Heart left ventricle (tissue), 16 donors: ENCODE results near the gene SFXN4. TPM values are rescaled to one million over a fixed set of nuclear protein-coding genes. Genes with fewer than 3 reads are reported as not detected.

Source experiments
- ATAC-seq, 4 donors: fragments of 200-7000 bp; cut with Tn5 transposase; one replicate each; pipeline ENCODE4 v1.9.1; 2020 to 2022; ENCODE audit warnings: moderate library complexity in 4 of 4, mild to moderate bottlenecking in 3 of 4, moderate number of reproducible peaks in 1 of 4
- DNase-seq, 5 donors: peaks; one replicate each; pipeline ENCODE4 v3.0.0-alpha.2; 2020
- H3K27ac ChIP-seq, 12 donors: fragments of 200-600 bp; sonication (generic) in 4 of 12; one replicate each; pipeline versions ENCODE4 v1.5.0 to v1.8.0; 2016 to 2022; ENCODE audit warnings: mild to moderate bottlenecking in 2 of 12
- H3K27me3 ChIP-seq, 9 donors: fragments of 200-600 bp; sonication (generic) in 2 of 9; one replicate each; pipeline versions ENCODE4 v1.5.1 to v1.8.0; 2016 to 2022; ENCODE audit warnings: mild to moderate bottlenecking in 3 of 9
- H3K36me3 ChIP-seq, 9 donors: fragments of 200-600 bp; sonication (generic) in 2 of 9; one replicate each; pipeline versions ENCODE4 v1.5.0 to v1.8.0; 2018 to 2022; ENCODE audit warnings: mild to moderate bottlenecking in 2 of 9
- H3K4me1 ChIP-seq, 12 donors: fragments of 200-600 bp; sonication (generic) in 4 of 12; one replicate each; pipeline versions ENCODE4 v1.5.0 to v1.8.0; 2016 to 2022; ENCODE audit warnings: mild to moderate bottlenecking in 3 of 12
- H3K4me3 ChIP-seq, 12 donors: fragments of 200-600 bp; sonication (generic) in 4 of 12; one replicate each; pipeline versions ENCODE4 v1.5.0 to v1.8.0; 2017 to 2022; ENCODE audit warnings: mild to moderate bottlenecking in 9 of 12, moderate library complexity in 4 of 12
- H3K9me3 ChIP-seq, 12 donors: fragments of 200-600 bp; sonication (generic) in 4 of 12; one replicate each; pipeline versions ENCODE4 v1.5.0 to v1.8.0; 2016 to 2022; ENCODE audit warnings: mild to moderate bottlenecking in 1 of 12
- POLR2A ChIP-seq, 2 donors: fragments of 450-650 bp; IDR thresholded peaks; one replicate each; pipeline ENCODE4 v1.6.1; 2017; ENCODE audit warnings: antibody characterized with exemption in 2 of 2, mild to moderate bottlenecking in 2 of 2, moderate library complexity in 2 of 2
- WGBS, 4 donors: extraction: QIAGEN DNeasy Blood & Tissue Kit in 2 of 4; methylation state at CpG; one replicate each; pipeline versions ENCODE4 v1.1.5 to v1.1.7; 2013 to 2018; 5-methylcytosine and 5-hydroxymethylcytosine counted together
- intact Hi-C, 10 donors: fragments of 100-400 bp; cut with DNase I; formaldehyde crosslinking; loops; one replicate each; pipeline versions ENCODE4 v1.11.1 to v1.14.2; 2022
- polyA plus RNA-seq, 2 donors: library from polyadenylated mRNA; stranded (reverse); fragments of 200-250 nt; gene quantifications; one replicate each; pipeline ENCODE4 v1.2.3, GENCODE V29; 2013
- total RNA-seq, 9 donors: library from RNA; depleted of rRNA in 2 of 9; stranded (reverse); fragments of >200 nt in 2 of 9; fragmentation: NEBNext Ultra II Directional in 3 of 9; extraction: Animal tissue kit (Norgen Biotek cat#: 25700) in 3 of 9; gene quantifications; one replicate each; pipeline versions ENCODE4 v1.1.0 to v1.2.4, GENCODE V29; 2016 to 2023
- TF ChIP-seq, protein P1 (sequence below), 12 donors: fragments of 200-600 bp; sonication (generic) in 4 of 12; IDR thresholded peaks; one replicate each; pipeline versions ENCODE4 v1.5.0 to v1.8.0; 2018 to 2022; ENCODE audit warnings: antibody characterized with exemption in 12 of 12, mild to moderate bottlenecking in 5 of 12
- donor health status: ischemic (EF 13 %, LVEDD 7.1; RV severe dilation, severe dysfunction).
- donor health status: healthy with polysubstance abuse.
- donor health status: DM: no; HTN: yes; CAD: no.
- donor health status: DM: no; HTN: no; CAD: no.
- donor health status: ischemic (EF 25% LVEDD 6.9; RV normal size, moderate dysfunction).
- donor health status: ischemic (EF 25% LVEDD 5.7; RV mildly dilated, moderate dysfunction).
- donor health status: healthy.
- donor health status: DM: yes; HTN: yes; CAD: no.
- donor health status: ischemic (EF 35%, LVEDD 5.7; RV mildly dilated, moderate dysfunction).
- donor health status: nonischemic (EF 11% LVEDD 7.7; RV severe dilation, severe dysfunction).
- donor health status: DM: yes; HTN: yes; CAD: no.
- donor health status: PGD.
- donor health status: ischemic (EF 29% LVEDD 5.4; RV normal size, mild dysfunction).
- donor health status: nonischemic (EF 23%, LVEDD 6.1; RV moderate dilation, normal function).

Gene SFXN4
- total and polyA plus RNA-seq, 11 donors = 33.2 to 68.5 (median 42.8) TPM

DNA sequence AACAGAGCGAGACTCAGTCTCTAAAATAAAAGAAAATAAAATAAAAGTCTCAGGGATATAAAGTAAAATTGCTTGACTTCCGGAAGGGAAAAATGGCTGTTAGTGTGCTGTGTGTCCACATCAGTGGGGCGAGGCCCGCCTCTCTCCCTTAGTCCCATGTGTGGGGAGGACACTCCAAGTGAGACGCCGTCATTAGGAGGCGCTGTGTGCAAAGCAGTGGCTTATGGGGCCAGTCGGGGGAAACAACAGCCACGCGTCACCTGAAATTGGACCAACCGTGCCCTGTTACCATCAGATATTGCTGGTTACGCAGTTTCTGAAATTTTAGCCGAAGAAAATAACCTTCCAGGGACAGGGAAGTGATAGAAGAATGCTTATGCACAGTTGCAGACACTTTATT is 15.8 kb downstream of the SFXN4 start:
- intact Hi-C loops = no loop called here
- H3K27me3 ChIP-seq = no peaks in the 10 kb centered on the region
- no peaks in the 10 kb centered on the region for H3K9me3 ChIP-seq
- 86 to 89% (median 87%) methylated on average over 13 of the region's 13 CpGs for WGBS, 4 donors
- DNase-seq (no peak), ATAC-seq (no peak)
- H3K4me1 ChIP-seq = peaks cover 0 to 8% (median 0%) of the 10 kb centered on the region in 12 donors
- H3K4me3 ChIP-seq = no peak overlapping the region
- H3K36me3 ChIP-seq = peaks cover 0 to 100% (median 86%) of the 10 kb centered on the region in 9 donors
- no peak overlapping the region for H3K27ac ChIP-seq
- TF ChIP-seq POLR2A (IDR thresholded peaks at IDR 0.05) = no peak
- TF ChIP-seq, protein P1, sequence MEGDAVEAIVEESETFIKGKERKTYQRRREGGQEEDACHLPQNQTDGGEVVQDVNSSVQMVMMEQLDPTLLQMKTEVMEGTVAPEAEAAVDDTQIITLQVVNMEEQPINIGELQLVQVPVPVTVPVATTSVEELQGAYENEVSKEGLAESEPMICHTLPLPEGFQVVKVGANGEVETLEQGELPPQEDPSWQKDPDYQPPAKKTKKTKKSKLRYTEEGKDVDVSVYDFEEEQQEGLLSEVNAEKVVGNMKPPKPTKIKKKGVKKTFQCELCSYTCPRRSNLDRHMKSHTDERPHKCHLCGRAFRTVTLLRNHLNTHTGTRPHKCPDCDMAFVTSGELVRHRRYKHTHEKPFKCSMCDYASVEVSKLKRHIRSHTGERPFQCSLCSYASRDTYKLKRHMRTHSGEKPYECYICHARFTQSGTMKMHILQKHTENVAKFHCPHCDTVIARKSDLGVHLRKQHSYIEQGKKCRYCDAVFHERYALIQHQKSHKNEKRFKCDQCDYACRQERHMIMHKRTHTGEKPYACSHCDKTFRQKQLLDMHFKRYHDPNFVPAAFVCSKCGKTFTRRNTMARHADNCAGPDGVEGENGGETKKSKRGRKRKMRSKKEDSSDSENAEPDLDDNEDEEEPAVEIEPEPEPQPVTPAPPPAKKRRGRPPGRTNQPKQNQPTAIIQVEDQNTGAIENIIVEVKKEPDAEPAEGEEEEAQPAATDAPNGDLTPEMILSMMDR (IDR thresholded peaks at IDR 0.05) = no peak

GRCh38 chr10:119149157-119149556 is 16.4 kb downstream of the SFXN4 start:
- no peak for ATAC-seq
- Histone ChIP-seq H3K36me3 (peaks cover 0 to 100% (median 81%) of the 10 kb centered on the region in 9 donors), H3K27ac (no peak overlapping the region), H3K9me3 (no peaks in the 10 kb centered on the region), H3K4me1 (peaks cover 0 to 11% (median 0%) of the 10 kb centered on the region in 12 donors), H3K27me3 (no peaks in the 10 kb centered on the region), H3K4me3 (no peak overlapping the region)
- TF ChIP-seq, protein P1 (IDR thresholded peaks at IDR 0.05) = no peak
- TF ChIP-seq POLR2A (IDR thresholded peaks at IDR 0.05) = no peak
- WGBS, 4 donors = 93 to 97% (median 94%) methylated on average over 8 of the region's 8 CpGs
- intact Hi-C loops = no loop called here
- DNase-seq = no peak

GRCh38 chr10:119143657-119144056 is 21.9 kb downstream of the SFXN4 start:
- 79 to 92% (median 83%) methylated on average over 9 to 10 of the region's 10 CpGs for WGBS, 4 donors
- no peak overlapping the region for H3K4me3 ChIP-seq
- no peaks in the 10 kb centered on the region for H3K9me3 ChIP-seq
- no peak overlapping the region for H3K27ac ChIP-seq
- ATAC-seq (no peak), DNase-seq (no peak)
- no peaks in the 10 kb centered on the region for H3K27me3 ChIP-seq
- H3K36me3 ChIP-seq = peaks cover 0 to 81% (median 49%) of the 10 kb centered on the region in 9 donors
- TF ChIP-seq, protein P1 (IDR thresholded peaks at IDR 0.05) = no peak
- TF ChIP-seq POLR2A (IDR thresholded peaks at IDR 0.05) = no peak
- intact Hi-C loops = no loop called here
- peaks cover 0 to 11% (median 0%) of the 10 kb centered on the region in 12 donors for H3K4me1 ChIP-seq

GRCh38 chr10:119140603-119141245 is 24.8 kb downstream of the SFXN4 start:
- TF ChIP-seq, protein P1 (IDR thresholded peaks at IDR 0.05) = no peak
- TF ChIP-seq POLR2A (IDR thresholded peaks at IDR 0.05) = no peak
- Histone ChIP-seq H3K27ac (no peak overlapping the region), H3K27me3 (no peaks in the 10 kb centered on the region), H3K4me1 (peaks cover 0 to 14% (median 0%) of the 10 kb centered on the region in 12 donors), H3K4me3 (no peak overlapping the region), H3K36me3 (peaks cover 0 to 55% (median 29%) of the 10 kb centered on the region in 9 donors), H3K9me3 (no peaks in the 10 kb centered on the region)
- DNase-seq = no peak
- intact Hi-C loops = no loop called here
- ATAC-seq = peak in 2 of 4 donors; percentile 5 to 26
- 85 to 87% (median 86%) methylated on average over 21 of the region's 21 CpGs for WGBS, 4 donors
